ENCODE data around the gene ASL. TPM values are rescaled to one million over a fixed set of nuclear protein-coding genes. Genes with fewer than 3 reads are reported as not detected.
"Not testable (repeated sequence)": the region's sequence is repeated elsewhere in the genome, so short reads cannot be mapped to it uniquely, and the experiment has no call there.

ASL gene
- total and polyA plus RNA-seq, 2 donors (not counting 1 experiment from before 2014, with no cell fraction given) = 38.0 to 48.7 TPM

DNA sequence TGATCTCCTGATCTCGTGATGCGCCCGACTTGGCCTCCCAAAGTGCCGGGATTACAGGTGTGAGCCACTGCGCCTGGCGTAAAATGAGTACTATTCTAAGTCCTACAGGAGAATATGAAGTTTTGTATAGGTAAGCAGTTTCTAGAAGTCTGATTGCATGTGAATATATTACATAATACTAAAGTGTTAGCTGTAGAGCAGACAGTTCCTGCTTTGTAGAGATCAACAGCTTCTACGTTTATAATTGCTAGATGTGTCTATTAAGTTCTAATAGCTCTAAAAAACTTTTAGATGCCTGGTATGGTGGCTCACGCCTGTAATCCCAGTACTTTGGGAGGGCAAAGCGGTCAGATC lies 47.5 kb downstream of the ASL start:
- peaks cover 0 to 6% of the 10 kb centered on the region in 2 experiments for H3K36me3 ChIP-seq (replicated peaks in 1 of 2; ENCODE audit: control extremely low read depth in 1 of 2, control insufficient read depth in 1 of 2, extremely low read depth in 1 of 2, insufficient read depth in 2 of 2, low read length in 1 of 2)
- TF ChIP-seq, protein P1, sequence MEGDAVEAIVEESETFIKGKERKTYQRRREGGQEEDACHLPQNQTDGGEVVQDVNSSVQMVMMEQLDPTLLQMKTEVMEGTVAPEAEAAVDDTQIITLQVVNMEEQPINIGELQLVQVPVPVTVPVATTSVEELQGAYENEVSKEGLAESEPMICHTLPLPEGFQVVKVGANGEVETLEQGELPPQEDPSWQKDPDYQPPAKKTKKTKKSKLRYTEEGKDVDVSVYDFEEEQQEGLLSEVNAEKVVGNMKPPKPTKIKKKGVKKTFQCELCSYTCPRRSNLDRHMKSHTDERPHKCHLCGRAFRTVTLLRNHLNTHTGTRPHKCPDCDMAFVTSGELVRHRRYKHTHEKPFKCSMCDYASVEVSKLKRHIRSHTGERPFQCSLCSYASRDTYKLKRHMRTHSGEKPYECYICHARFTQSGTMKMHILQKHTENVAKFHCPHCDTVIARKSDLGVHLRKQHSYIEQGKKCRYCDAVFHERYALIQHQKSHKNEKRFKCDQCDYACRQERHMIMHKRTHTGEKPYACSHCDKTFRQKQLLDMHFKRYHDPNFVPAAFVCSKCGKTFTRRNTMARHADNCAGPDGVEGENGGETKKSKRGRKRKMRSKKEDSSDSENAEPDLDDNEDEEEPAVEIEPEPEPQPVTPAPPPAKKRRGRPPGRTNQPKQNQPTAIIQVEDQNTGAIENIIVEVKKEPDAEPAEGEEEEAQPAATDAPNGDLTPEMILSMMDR (IDR thresholded peaks at IDR 0.05) = no peak
- TF ChIP-seq EZH2 (IDR thresholded peaks at IDR 0.05; ENCODE audit: borderline replicate concordance, insufficient read depth, low read depth, low read length, poor library complexity, severe bottlenecking) = no peak
- H3K79me2 ChIP-seq (ENCODE audit: control insufficient read depth, insufficient read depth, low read length) = peaks cover 93% of the 10 kb centered on the region
- ATAC-seq (ENCODE audit: low read depth) (no peak), DNase-seq (no peak)
- Mint-ChIP-seq H3K4me1 (peaks cover 54% of the 10 kb centered on the region), H3K27me3 (no peaks in the 10 kb centered on the region), H3K9me3 (ENCODE audit: insufficient read depth) (no peaks in the 10 kb centered on the region), H3K27ac (no peak overlapping the region), H3K4me3 (no peak overlapping the region)
- no peaks in the 10 kb centered on the region for H3K27me3 ChIP-seq (replicated peaks in 1 of 4; ENCODE audit: control extremely low read depth in 1 of 4, control insufficient read depth in 3 of 4, insufficient read depth in 4 of 4, low read length in 3 of 4)
- peaks cover 79% of the 10 kb centered on the region for H4K20me1 ChIP-seq (ENCODE audit: control insufficient read depth, insufficient read depth, low read length, poor library complexity, severe bottlenecking)
- no peak overlapping the region for H2AFZ ChIP-seq (ENCODE audit: insufficient read depth, low read depth, low read length, poor library complexity, severe bottlenecking)
- H3K4me3 ChIP-seq (ENCODE audit: control extremely low read depth in 1 of 5, extremely low read depth in 1 of 5, insufficient read depth in 1 of 5, low read depth in 2 of 5, low read length in 4 of 5) = no peak overlapping the region
- POLR2A ChIA-PET = no interaction called here
- intact Hi-C loops (cut with micrococcal nuclease) = no loop called here
- no peak overlapping the region for H3K9ac ChIP-seq (ENCODE audit: low read length)
- WGBS (ENCODE audit: insufficient coverage) = 100% methylated on average over 1 of the region's 9 CpGs
- no peak overlapping the region for H3K4me2 ChIP-seq (replicated peaks; ENCODE audit: low read depth, low read length, poor library complexity, severe bottlenecking)
- CTCF ChIA-PET = no interaction called here
- H3K4me1 ChIP-seq (ENCODE audit: control insufficient read depth in 2 of 2, insufficient read depth in 2 of 2, low read length in 2 of 2) = peaks cover 0 to 4% of the 10 kb centered on the region in 2 donors
- no peaks in the 10 kb centered on the region for H3K9me3 ChIP-seq (ENCODE audit: control extremely low read depth in 1 of 3, control insufficient read depth in 2 of 3, insufficient read depth in 1 of 3, low read length in 2 of 3)
- no peak overlapping the region for H3K27ac ChIP-seq (ENCODE audit: low read length in 2 of 2)

DNA sequence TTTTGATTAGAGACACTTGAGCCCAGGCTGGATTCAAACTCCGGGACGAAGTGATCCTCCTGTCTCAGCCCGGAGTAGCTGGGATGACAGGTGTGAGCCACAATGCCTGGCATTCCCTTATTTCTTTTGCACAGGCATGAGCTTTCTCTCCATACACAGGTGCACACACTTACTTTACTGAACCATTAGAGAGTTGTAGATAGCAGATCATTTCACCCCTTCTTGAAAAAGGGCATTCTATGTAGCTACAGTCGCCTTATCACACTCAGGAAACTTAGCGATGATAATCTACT lies 48.9 kb downstream of the ASL start:
- H3K27ac ChIP-seq (ENCODE audit: low read length in 2 of 2); ATAC-seq (ENCODE audit: low read depth); DNase-seq; H3K9me3 ChIP-seq (ENCODE audit: control extremely low read depth in 1 of 3, control insufficient read depth in 2 of 3, insufficient read depth in 1 of 3, low read length in 2 of 3); H3K4me1 ChIP-seq (ENCODE audit: control insufficient read depth in 2 of 2, insufficient read depth in 2 of 2, low read length in 2 of 2); H3K27me3 Mint-ChIP-seq; CTCF ChIA-PET; H3K9me3 Mint-ChIP-seq (ENCODE audit: insufficient read depth); H3K4me3 ChIP-seq (ENCODE audit: control extremely low read depth in 1 of 5, extremely low read depth in 1 of 5, insufficient read depth in 1 of 5, low read depth in 2 of 5, low read length in 4 of 5); H3K4me2 ChIP-seq (replicated peaks; ENCODE audit: low read depth, low read length, poor library complexity, severe bottlenecking); H3K4me3 Mint-ChIP-seq; H3K9ac ChIP-seq (ENCODE audit: low read length); H3K27me3 ChIP-seq (replicated peaks in 1 of 4; ENCODE audit: control extremely low read depth in 1 of 4, control insufficient read depth in 3 of 4, insufficient read depth in 4 of 4, low read length in 3 of 4); H3K36me3 ChIP-seq (replicated peaks in 1 of 2; ENCODE audit: control extremely low read depth in 1 of 2, control insufficient read depth in 1 of 2, extremely low read depth in 1 of 2, insufficient read depth in 2 of 2, low read length in 1 of 2); H3K27ac Mint-ChIP-seq; H2AFZ ChIP-seq (ENCODE audit: insufficient read depth, low read depth, low read length, poor library complexity, severe bottlenecking); intact Hi-C loops (cut with micrococcal nuclease): not testable (repeated sequence)
- H3K79me2 ChIP-seq (ENCODE audit: control insufficient read depth, insufficient read depth, low read length) = peaks cover 86% of the 10 kb centered on the region
- peaks cover 44% of the 10 kb centered on the region for H3K4me1 Mint-ChIP-seq
- POLR2A ChIA-PET = interaction anchor here (0.6 to 0.7 kb wide), 2 partner anchors 8 to 30 kb away, joined by 4 to 6 read pairs; no protein-coding TSS in a partner anchor
- H4K20me1 ChIP-seq (ENCODE audit: control insufficient read depth, insufficient read depth, low read length, poor library complexity, severe bottlenecking) = peaks cover 75% of the 10 kb centered on the region
- 100% methylated on average over 2 of the region's 5 CpGs for WGBS (ENCODE audit: insufficient coverage)

All from B cell (primary cell).